GM18519 (cell line): ENCODE results near the gene TSPAN13.

ENCODE experiments used
- ATAC-seq: cut with Tn5 transposase; IDR thresholded peaks from one replicate; pipeline ENCODE4 v1.9.1; 2021; ENCODE audit warnings: mild to moderate bottlenecking, moderate library complexity; ENCODE audit not compliant: unreplicated experiment, low FRiP score

The TSPAN13 gene

GRCh38 chr7:16773884-16774283 is 20.3 kb downstream of the TSPAN13 start:
- no peak for ATAC-seq

GRCh38 chr7:16774294-16774693 is 20.7 kb downstream of the TSPAN13 start:
- ATAC-seq, result no peak

GRCh38 chr7:16774986-16775385 is 21.4 kb downstream of the TSPAN13 start:
- ATAC-seq, result no peak

GRCh38 chr7:16776053-16776452 is 22.5 kb downstream of the TSPAN13 start:
- no peak for ATAC-seq

GRCh38 chr7:16778476-16778875 is 24.9 kb downstream of the TSPAN13 start:
- ATAC-seq, result no peak

- no peak for ATAC-seq
Observed at GRCh38 chr7:16779051-16779450, 25.5 kb downstream of the TSPAN13 start.

GRCh38 chr7:16780596-16780995 is 27.0 kb downstream of the TSPAN13 start:
- ATAC-seq, result no peak

- no peak for ATAC-seq
Observed at GRCh38 chr7:16785321-16785720, 31.8 kb downstream of the TSPAN13 start.

- ATAC-seq, result no peak
Observed at GRCh38 chr7:16785846-16786245, 32.3 kb downstream of the TSPAN13 start.

- ATAC-seq, result no peak
Observed at GRCh38 chr7:16786257-16786656, 32.7 kb downstream of the TSPAN13 start.

- ATAC-seq, result no peak
Observed at GRCh38 chr7:16787127-16787526, 33.6 kb downstream of the TSPAN13 start.

GRCh38 chr7:16791071-16791470 is 37.5 kb downstream of the TSPAN13 start:
- no peak for ATAC-seq

GRCh38 chr7:16791905-16792698 is 38.5 kb downstream of the TSPAN13 start:
- ATAC-seq, result no peak

GRCh38 chr7:16794986-16795385 is 41.4 kb downstream of the TSPAN13 start:
- no peak for ATAC-seq

- no peak for ATAC-seq
Observed at GRCh38 chr7:16795624-16796023, 42.1 kb downstream of the TSPAN13 start.

GRCh38 chr7:16801111-16801542 is 47.6 kb downstream of the TSPAN13 start:
- ATAC-seq, result peak; percentile 61

GRCh38 chr7:16801579-16801978 is 48.0 kb downstream of the TSPAN13 start:
- ATAC-seq, result no peak

- no peak for ATAC-seq
Observed at GRCh38 chr7:16803125-16803524, 49.6 kb downstream of the TSPAN13 start.

- no peak for ATAC-seq
Observed at GRCh38 chr7:16803881-16804673, 50.5 kb downstream of the TSPAN13 start.

GRCh38 chr7:16804674-16805439 is 51.3 kb downstream of the TSPAN13 start, which contains the start of gene AGR2:
TSS of gene AGR2 (minus strand) at chr7:16804999. CDS start at chr7:16801796, 3,203 bp downstream.
- ATAC-seq, result no peak

GRCh38 chr7:16805441-16805840 is 51.9 kb downstream of the TSPAN13 start:
- ATAC-seq, result no peak
